GM15510 (cell line): Measurements from ENCODE around the gene ENO1.

ENCODE experiments used
- POLR2A ChIP-seq: IDR thresholded peaks from 3 replicates; pipeline ENCODE4 v1.6.1; 2011; ENCODE audit warnings: borderline replicate concordance; ENCODE audit not compliant: insufficient read length; ENCODE audit errors: extremely low read depth

The ENO1 gene

GRCh38 chr1:8878448-8878697 is at the start of gene ENO1:
TSS of gene ENO1 (minus strand) at chr1:8878686. CDS start at chr1:8874908, 3,778 bp downstream.
- TF ChIP-seq POLR2A = peak; percentile 97

- no peak for TF ChIP-seq POLR2A
Measured at GRCh38 chr1:8926707-8927694, 48.5 kb upstream of the ENO1 start.

GRCh38 chr1:8925960-8926359 is 47.5 kb upstream of the ENO1 start:
- no peak for TF ChIP-seq POLR2A

- no peak for TF ChIP-seq POLR2A
Measured at GRCh38 chr1:8925406-8925805, 46.9 kb upstream of the ENO1 start.

GRCh38 chr1:8922962-8923361 is 44.5 kb upstream of the ENO1 start:
- no peak for TF ChIP-seq POLR2A

- TF ChIP-seq POLR2A = no peak
Measured at GRCh38 chr1:8915446-8915845, 37.0 kb upstream of the ENO1 start.

GRCh38 chr1:8914466-8914865 is 36.0 kb upstream of the ENO1 start:
- no peak for TF ChIP-seq POLR2A

GRCh38 chr1:8913457-8913856 is 35.0 kb upstream of the ENO1 start:
- TF ChIP-seq POLR2A = no peak

GRCh38 chr1:8911416-8912309 is 33.2 kb upstream of the ENO1 start:
- no peak for TF ChIP-seq POLR2A

- TF ChIP-seq POLR2A = no peak
Measured at GRCh38 chr1:8910914-8911313, 32.4 kb upstream of the ENO1 start.

- TF ChIP-seq POLR2A = no peak
Measured at GRCh38 chr1:8910331-8910730, 31.8 kb upstream of the ENO1 start.

- TF ChIP-seq POLR2A = no peak
Measured at GRCh38 chr1:8908388-8909151, 30.1 kb upstream of the ENO1 start.

- no peak for TF ChIP-seq POLR2A
Measured at GRCh38 chr1:8905582-8906191, 27.2 kb upstream of the ENO1 start.

GRCh38 chr1:8903908-8904650 is 25.6 kb upstream of the ENO1 start:
- TF ChIP-seq POLR2A = no peak
